H9 (cell line): Measurements from ENCODE around the gene SAXO2. TPM values are rescaled to one million over a fixed set of nuclear protein-coding genes. Genes with fewer than 3 reads are reported as not detected.
"Not testable (repeated sequence)": the region's sequence is repeated elsewhere in the genome, so short reads cannot be mapped to it uniquely, and the experiment has no call there.

Experiments used
- DNase-seq: peaks from one replicate; pipeline ENCODE4 v3.0.0-alpha.2; 2017
- H2AFZ ChIP-seq: one replicate; pipeline ENCODE4 v1.6.1; 2013; ENCODE audit warnings: mild to moderate bottlenecking, low read length, control low read depth, moderate library complexity
- H2AK5ac ChIP-seq: 2 replicates; pipeline ENCODE4 v1.6.1; 2013; ENCODE audit warnings: low read length, control low read depth, mixed read lengths; ENCODE audit not compliant: insufficient read length
- H2BK120ac ChIP-seq: one replicate; pipeline ENCODE4 v1.6.1; 2013; ENCODE audit warnings: low read depth, mild to moderate bottlenecking, low read length, control low read depth, inconsistent platforms; ENCODE audit not compliant: poor library complexity, severe bottlenecking
- H2BK12ac ChIP-seq: 2 replicates; pipeline ENCODE4 v1.6.1; 2013; ENCODE audit warnings: low read length, control low read depth, mixed read lengths, low read depth; ENCODE audit not compliant: insufficient read length
- H2BK15ac ChIP-seq: 2 replicates; pipeline ENCODE4 v1.6.1; 2013; ENCODE audit warnings: low read depth, low read length, control low read depth
- H2BK20ac ChIP-seq: one replicate; pipeline ENCODE4 v1.6.1; 2013; ENCODE audit warnings: low read depth, mild to moderate bottlenecking, low read length, control low read depth, inconsistent platforms; ENCODE audit not compliant: poor library complexity, severe bottlenecking
- H2BK5ac ChIP-seq: 2 replicates; pipeline ENCODE4 v1.6.1; 2013; ENCODE audit warnings: low read length, control low read depth, mixed read lengths; ENCODE audit not compliant: insufficient read length
- H3K14ac ChIP-seq: 2 replicates; pipeline ENCODE4 v1.6.1; 2013; ENCODE audit warnings: low read length, control low read depth; ENCODE audit not compliant: insufficient read depth
- H3K18ac ChIP-seq: 2 replicates; pipeline ENCODE4 v1.6.1; 2013; ENCODE audit warnings: low read depth, mild to moderate bottlenecking, mixed read lengths, low read length, control low read depth; ENCODE audit not compliant: insufficient read length
- H3K23ac ChIP-seq: 2 replicates; pipeline ENCODE4 v1.6.1; 2013; ENCODE audit warnings: low read length, control low read depth, mixed read lengths, low read depth; ENCODE audit not compliant: insufficient read length
- H3K23me2 ChIP-seq: 2 replicates; pipeline ENCODE4 v1.6.1; 2013; ENCODE audit warnings: low read depth, mild to moderate bottlenecking, mixed read lengths, low read length, control low read depth; ENCODE audit not compliant: insufficient read length, poor library complexity, severe bottlenecking
- H3K27ac ChIP-seq: 2 replicates; pipeline ENCODE4 v1.5.1; 2013; ENCODE audit warnings: low read length, control low read depth, mixed read lengths, low read depth; ENCODE audit not compliant: insufficient read length
- H3K27me3 ChIP-seq: 2 replicates; pipeline ENCODE4 v1.6.1; 2013; ENCODE audit warnings: low read length, control low read depth, inconsistent platforms; ENCODE audit not compliant: insufficient read depth
- H3K4ac ChIP-seq: 2 replicates; pipeline ENCODE4 v1.6.1; 2013; ENCODE audit warnings: low read depth, mild to moderate bottlenecking, control low read depth, inconsistent platforms, low read length, moderate library complexity
- H3K4me1 ChIP-seq: 2 replicates; pipeline ENCODE4 v1.6.1; 2013; ENCODE audit warnings: low read length, control low read depth, inconsistent platforms; ENCODE audit not compliant: insufficient read depth
- H3K4me2 ChIP-seq: 2 replicates; pipeline ENCODE4 v1.6.1; 2013; ENCODE audit warnings: low read length, control low read depth, mixed read lengths; ENCODE audit not compliant: insufficient read length, insufficient read depth
- H3K56ac ChIP-seq: 2 replicates; pipeline ENCODE4 v1.6.1; 2013; ENCODE audit warnings: low read depth, mild to moderate bottlenecking, mixed read lengths, low read length, control low read depth; ENCODE audit not compliant: insufficient read length
- H3K79me1 ChIP-seq: 2 replicates; pipeline ENCODE4 v1.6.1; 2013; ENCODE audit warnings: low read depth, mild to moderate bottlenecking, moderate library complexity, low read length, control low read depth, inconsistent platforms; ENCODE audit not compliant: insufficient read depth, poor library complexity, severe bottlenecking
- H3K79me2 ChIP-seq: 2 replicates; pipeline ENCODE4 v1.6.1; 2013; ENCODE audit warnings: low read length, control low read depth, inconsistent platforms; ENCODE audit not compliant: insufficient read depth
- H3K9ac ChIP-seq: 2 replicates; pipeline ENCODE4 v1.6.1; 2013; ENCODE audit warnings: low read length, control low read depth, mixed read lengths; ENCODE audit not compliant: insufficient read length; ENCODE audit errors: extremely low read depth
- H3K9me3 ChIP-seq: one replicate; pipeline ENCODE4 v1.6.1; 2013; ENCODE audit warnings: low read depth, low read length, inconsistent platforms; ENCODE audit not compliant: control insufficient read depth
- H3T11ph ChIP-seq: one replicate; pipeline ENCODE4 v1.6.1; 2013; ENCODE audit warnings: mild to moderate bottlenecking, low read length, control low read depth, inconsistent platforms
- H4K20me1 ChIP-seq: one replicate; pipeline ENCODE4 v1.6.1; 2013; ENCODE audit not compliant: control insufficient read depth, insufficient read length, insufficient read depth
- H4K5ac ChIP-seq: 2 replicates; pipeline ENCODE4 v1.6.1; 2013; ENCODE audit warnings: low read depth, mild to moderate bottlenecking, mixed read lengths, low read length, control low read depth; ENCODE audit not compliant: insufficient read length
- H4K8ac ChIP-seq: replicated peaks from 2 replicates; pipeline ENCODE4 v1.6.1; 2013; ENCODE audit warnings: low read length, control low read depth, mixed read lengths, low read depth; ENCODE audit not compliant: insufficient read length
- H4K91ac ChIP-seq: 2 replicates; pipeline ENCODE4 v1.6.1; 2013; ENCODE audit warnings: low read depth, mild to moderate bottlenecking, moderate library complexity, mixed read lengths, low read length, control low read depth; ENCODE audit not compliant: insufficient read length
- H3K27ac Mint-ChIP-seq, 3 experiments: 2 replicates in 2 of 3; 3 replicates in 1 of 3; pipeline ENCODE4 v1.8.0; 2020 to 2021; ENCODE audit warnings: mixed read lengths in 3 of 3, mild to moderate bottlenecking in 1 of 3, moderate library complexity in 1 of 3
- H3K27me3 Mint-ChIP-seq: 2 replicates; pipeline ENCODE4 v1.8.0; 2021; ENCODE audit warnings: low read depth, mild to moderate bottlenecking, moderate library complexity, mixed read lengths
- H3K36me3 Mint-ChIP-seq, 3 experiments: 2 replicates in 2 of 3; 3 replicates in 1 of 3; pipeline ENCODE4 v1.8.0; 2020 to 2021; ENCODE audit warnings: low read depth in 3 of 3, mixed read lengths in 3 of 3; ENCODE audit not compliant: insufficient read depth in 1 of 3
- H3K4me1 Mint-ChIP-seq, 2 experiments: 2 replicates each; pipeline ENCODE4 v1.8.0; 2020; ENCODE audit warnings: mixed read lengths in 2 of 2
- H3K4me3 Mint-ChIP-seq, 2 experiments: 2 replicates in 1 of 2; 3 replicates in 1 of 2; pipeline ENCODE4 v1.8.0; 2020 to 2021; ENCODE audit warnings: mild to moderate bottlenecking in 2 of 2, mixed read lengths in 2 of 2, moderate library complexity in 1 of 2
- H3K9me3 Mint-ChIP-seq, 2 experiments: 2 replicates in 1 of 2; 3 replicates in 1 of 2; pipeline ENCODE4 v1.8.0; 2020; ENCODE audit warnings: mild to moderate bottlenecking in 2 of 2, mixed read lengths in 2 of 2, moderate library complexity in 1 of 2
- CTCF ChIP-seq: fragments of 200-600 bp; sonication (generic); conservative IDR thresholded peaks from 3 replicates; pipeline ENCODE4 v1.8.0; 2021; ENCODE audit warnings: antibody characterized with exemption, mild to moderate bottlenecking
- WGBS: extraction: QIAGEN DNeasy Blood & Tissue Kit; methylation state at CpG from one replicate; pipeline ENCODE4 v1.1.7; 2013; ENCODE audit warnings: missing lambda C conversion rate, low lambda C conversion rate, mixed read lengths; ENCODE audit not compliant: insufficient read length; ENCODE audit errors: extremely low coverage; 5-methylcytosine and 5-hydroxymethylcytosine counted together
- total RNA-seq: library from RNA; stranded (reverse); gene quantifications from 2 replicates; pipeline ENCODE4 v1.2.1, GENCODE V29; 2021

SAXO2 gene
- total RNA-seq, 1 experiment from 2014 or later: 3.1 TPM

DNA sequence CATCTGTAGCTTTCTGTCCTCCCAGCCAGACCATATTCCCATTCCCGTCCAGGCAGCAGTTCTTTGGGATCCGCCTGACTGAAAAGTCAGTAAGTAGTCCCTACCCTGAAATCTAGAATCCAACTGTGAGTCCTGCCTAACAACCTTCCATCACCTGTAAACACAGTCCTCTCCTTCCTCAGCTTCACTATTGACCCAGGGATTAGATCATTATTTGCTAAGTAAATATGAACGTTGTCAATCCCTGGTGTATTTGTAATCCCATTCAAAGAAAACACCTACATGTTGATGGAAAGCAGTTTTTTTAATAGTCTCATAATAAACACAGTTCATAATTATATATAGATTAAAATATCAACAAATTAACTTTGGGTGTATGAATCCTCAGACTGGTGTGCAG lies 732 bp downstream of the SAXO2 start:
- Histone ChIP-seq H3K79me2 (peaks cover 2% of the 10 kb centered on the region; the same call in 1 of the 2 replicates), H3T11ph (no peak overlapping the region), H2BK5ac (no peak overlapping the region), H3K9ac (no peak overlapping the region), H2BK12ac (no peak overlapping the region), H3K79me1 (no peaks in the 10 kb centered on the region), H3K14ac (no peak overlapping the region), H4K8ac (no peak overlapping the region), H2BK15ac (no peak overlapping the region), H2BK20ac (no peak overlapping the region), H4K91ac (no peak overlapping the region), H3K4me1 (no peaks in the 10 kb centered on the region; the same call in 1 of the 2 replicates), H3K27ac (no peak overlapping the region), H4K5ac (no peak overlapping the region), H3K9me3 (no peaks in the 10 kb centered on the region), H3K56ac (no peak overlapping the region), H3K23me2 (peaks cover 3% of the 10 kb centered on the region), H2BK120ac (no peak overlapping the region), H3K27me3 (no peaks in the 10 kb centered on the region), H3K23ac (no peak overlapping the region), H3K4ac (no peak overlapping the region), H4K20me1 (no peaks in the 10 kb centered on the region), H2AFZ (no peak overlapping the region), H3K18ac (no peak overlapping the region), H3K4me2 (peak overlapping the region; percentile 84), H2AK5ac (no peak overlapping the region)
- Mint-ChIP-seq H3K27ac (peak overlapping the region in 1 of 3 experiments; percentile 95; a peak in 3 of 7 replicates), H3K4me3 (peak overlapping the region; percentile 93 to 95), H3K4me1 (peaks cover 37 to 41% of the 10 kb centered on the region in 2 experiments), H3K27me3 (no peaks in the 10 kb centered on the region), H3K36me3 (peaks cover 0 to 14% (median 5%) of the 10 kb centered on the region in 3 experiments; a peak in 4 of 7 replicates), H3K9me3 (no peaks in the 10 kb centered on the region)
- no peak for DNase-seq
- TF ChIP-seq CTCF: no peak
- no CpG with 5 or more reads among the region's 3 CpGs for WGBS

DNA sequence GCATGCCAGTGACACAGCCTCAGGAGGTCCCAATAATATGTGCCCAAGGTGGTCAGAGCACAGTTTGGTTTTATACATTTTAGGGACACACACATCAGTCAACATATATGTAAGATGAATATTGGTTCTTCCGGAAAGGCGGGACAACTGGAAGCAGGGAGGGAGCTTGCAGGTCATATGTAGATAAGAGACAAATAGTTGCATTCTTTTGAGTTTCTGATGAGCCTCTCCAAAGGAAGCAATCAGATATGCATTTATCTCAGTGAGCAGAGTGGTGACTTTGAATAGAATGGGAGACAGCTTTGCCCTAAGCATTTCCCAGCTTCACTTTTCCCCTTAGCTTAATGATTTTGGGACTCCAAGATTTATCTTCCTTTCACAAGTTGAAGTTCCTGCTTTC lies 4.5 kb downstream of the SAXO2 start:
- peak overlapping the region in 2 of 3 experiments; percentile 81 to 92; a peak in 5 of 7 replicates for H3K27ac Mint-ChIP-seq
- H3K4me2 ChIP-seq: peak overlapping the region; percentile 53
- H3K4me1 ChIP-seq, H2AK5ac ChIP-seq, H3K14ac ChIP-seq, H3K23me2 ChIP-seq, H3K9me3 ChIP-seq, H4K5ac ChIP-seq, H3K9me3 Mint-ChIP-seq, H2BK15ac ChIP-seq, H3K27me3 ChIP-seq, H4K91ac ChIP-seq, H2BK20ac ChIP-seq, H2BK120ac ChIP-seq, H3K56ac ChIP-seq, H3T11ph ChIP-seq, H3K9ac ChIP-seq, H4K20me1 ChIP-seq, H2BK12ac ChIP-seq, H3K27ac ChIP-seq, DNase-seq, H3K79me2 ChIP-seq, H3K79me1 ChIP-seq, H2BK5ac ChIP-seq, H2AFZ ChIP-seq, H3K27me3 Mint-ChIP-seq, H3K36me3 Mint-ChIP-seq, H3K4ac ChIP-seq, H4K8ac ChIP-seq, H3K18ac ChIP-seq, H3K23ac ChIP-seq: not testable (repeated sequence)
- no CpG with 5 or more reads among the region's 2 CpGs for WGBS
- peaks cover 30 to 36% of the 10 kb centered on the region in 2 experiments for H3K4me1 Mint-ChIP-seq
- H3K4me3 Mint-ChIP-seq: peak overlapping the region; percentile 2 to 59; a peak in 4 of 5 replicates
